K562 (cell line): ENCODE measurements around the gene CLIC1.

ENCODE experiments used
- CBX2 ChIP-seq: fragments of 200-600 bp; sonication (generic); IDR thresholded peaks from one replicate; pipeline ENCODE4 v1.6.1; 2012; ENCODE audit warnings: mild to moderate bottlenecking, low read length, inconsistent platforms; ENCODE audit not compliant: insufficient read depth, poor library complexity, severe bottlenecking
- KLF13 ChIP-seq: fragments of 450-650 bp; IDR thresholded peaks from 2 replicates; pipeline ENCODE4 v1.6.1; 2016; ENCODE audit warnings: missing genetic modification characterization, low read depth, mild to moderate bottlenecking, missing compliant biosample characterization, moderate library complexity, borderline replicate concordance
- PRDM10 ChIP-seq: fragments of 450-650 bp; IDR thresholded peaks from 2 replicates; pipeline ENCODE4 v1.6.1; 2018; ENCODE audit not compliant: partially characterized antibody
- ZNF274 ChIP-seq: IDR thresholded peaks from 2 replicates; pipeline ENCODE4 v1.6.1; 2011; ENCODE audit warnings: low read depth, mild to moderate bottlenecking, low read length, moderate library complexity, borderline replicate concordance

- TF ChIP-seq PRDM10 (no peak), CBX2 (no peak), ZNF274 (0 out of 2 replicates have a peak, but pooled peaks have one; percentile 13), KLF13 (no peak)
Measured at GRCh38 chr6:31730631-31731086, 5.7 kb downstream of the CLIC1 start.
